SK-MEL-5 (cell line): Measurements from ENCODE around the gene TGFBI. TPM values are rescaled to one million over a fixed set of nuclear protein-coding genes. Genes with fewer than 3 reads are reported as not detected.

ENCODE experiments used
- small RNA-seq, 2 experiments: library from RNA; depleted of rRNA; stranded (forward); fragments of <200 nt; gene quantifications; one replicate each; pipeline ENCODE3, GENCODE V24; 2014
- total RNA-seq: library from RNA; depleted of rRNA; stranded (reverse); fragments of >200 nt; shearing (Covaris generic); gene quantifications from 2 replicates; pipeline ENCODE4 v1.2.3, GENCODE V29; 2014; rRNA removed

TGFBI gene
- total RNA-seq, 1 experiment from 2014 or later: 304 TPM

Small RNA genes lying within 50 kb of the gene (small RNA-seq; reads per million reads assigned to genes)
- gene VTRNA2-1: 0 to 0.02 reads per million in 2 experiments

Other genes starting within 250 kb of the TGFBI start
- gene SLC25A48, start 194.3 kb upstream of the TGFBI start, total RNA-seq: 0.05 TPM in 1 of 2 replicates, not detected in the other
- not detected in 2 replicates for gene IL9, start 133.1 kb upstream of the TGFBI start, total RNA-seq
- not detected in 2 replicates for gene LECT2, start 74.0 kb upstream of the TGFBI start, total RNA-seq
- gene SMAD5, start 103.9 kb downstream of the TGFBI start, total RNA-seq: 46.1 and 49.1 TPM in 2 replicates
- gene SMIM32, start 164.2 kb downstream of the TGFBI start, total RNA-seq: not detected in 2 replicates